Activated naive CD8-positive, alpha-beta T cell treated with anti-CD3 and anti-CD28 coated beads, Interleukin-2, amount 50 U/mL, for 24 hours (primary cell): ENCODE results near the gene CCDC88C.
"Not testable (repeated sequence)": the region's sequence is repeated elsewhere in the genome, so short reads cannot be mapped to it uniquely, and the experiment has no call there.

Experiments
- ATAC-seq: fragments of 150-1000 bp; cut with Tn5 transposase; one replicate; pipeline ENCODE4 v1.10.0; 2021
- DNase-seq: peaks from one replicate; pipeline ENCODE4 v3.0.0; 2021
- H3K27ac Mint-ChIP-seq: one replicate; pipeline ENCODE4 v1.8.0; 2021; ENCODE audit warnings: mild to moderate bottlenecking, mixed read lengths
- H3K27me3 Mint-ChIP-seq: one replicate; pipeline ENCODE4 v1.8.0; 2021; ENCODE audit warnings: mixed read lengths
- H3K36me3 Mint-ChIP-seq: one replicate; pipeline ENCODE4 v1.8.0; 2021; ENCODE audit warnings: low read depth, mixed read lengths
- H3K4me1 Mint-ChIP-seq: one replicate; pipeline ENCODE4 v1.8.0; 2021; ENCODE audit warnings: mixed read lengths
- H3K4me3 Mint-ChIP-seq: one replicate; pipeline ENCODE4 v1.8.0; 2021; ENCODE audit warnings: mild to moderate bottlenecking, moderate library complexity, mixed read lengths
- H3K9me3 Mint-ChIP-seq: one replicate; pipeline ENCODE4 v1.8.0; 2021; ENCODE audit warnings: mixed read lengths

The CCDC88C gene

DNA sequence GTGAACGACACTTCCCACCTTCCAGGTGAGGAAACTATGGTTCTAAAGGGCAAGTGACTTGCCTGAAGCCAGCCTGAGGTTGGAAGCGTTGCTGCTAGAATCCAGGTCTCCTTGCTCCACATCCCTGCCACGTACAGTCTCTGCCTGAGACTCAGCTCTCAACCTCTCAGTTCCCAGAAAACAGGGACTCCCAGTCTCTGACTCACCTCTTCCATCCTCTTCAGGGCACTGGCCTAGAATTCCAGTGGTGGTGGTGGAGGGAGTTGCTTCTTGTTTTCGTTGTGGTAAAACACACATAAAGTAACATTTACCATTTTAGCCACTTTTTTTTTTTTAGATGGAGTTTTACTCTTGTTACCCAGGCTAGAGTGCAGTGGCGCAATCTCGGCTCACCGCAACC, 180.4 kb downstream of the CCDC88C start:
- Mint-ChIP-seq H3K4me3 (no peak overlapping the region), H3K4me1 (peaks cover 63% of the 10 kb centered on the region), H3K36me3 (peaks cover 18% of the 10 kb centered on the region), H3K27ac (no peak overlapping the region), H3K27me3 (no peaks in the 10 kb centered on the region), H3K9me3 (no peaks in the 10 kb centered on the region)
- ATAC-seq (no peak), DNase-seq (no peak)

GRCh38 chr14:91235841-91236240, 181.8 kb downstream of the CCDC88C start:
- Mint-ChIP-seq H3K36me3 (peaks cover 27% of the 10 kb centered on the region), H3K27ac (no peak overlapping the region), H3K27me3 (no peaks in the 10 kb centered on the region), H3K9me3 (peaks cover 5% of the 10 kb centered on the region), H3K4me1 (peaks cover 63% of the 10 kb centered on the region), H3K4me3 (no peak overlapping the region)
- DNase-seq (no peak), ATAC-seq (no peak)

DNA sequence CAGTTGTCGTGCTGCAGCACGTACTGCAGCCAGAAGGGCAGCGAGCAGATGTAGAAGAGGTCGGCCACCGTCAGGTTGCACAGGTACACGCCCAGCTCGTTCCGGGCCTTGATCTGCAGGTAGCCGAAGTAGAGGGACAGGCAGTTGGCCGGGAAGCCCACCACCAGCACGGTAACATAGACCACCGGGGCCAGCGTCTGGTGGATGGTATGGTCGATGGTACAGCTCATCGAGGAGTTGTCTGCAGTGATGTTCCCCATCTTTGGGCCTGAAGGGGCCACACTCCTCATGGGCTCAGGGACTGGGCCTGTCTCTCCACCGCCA, 182.9 kb downstream of the CCDC88C start:
- Mint-ChIP-seq H3K27ac (peak overlapping the region; percentile 39), H3K27me3 (peaks cover 2% of the 10 kb centered on the region), H3K9me3 (peaks cover 9% of the 10 kb centered on the region), H3K36me3 (peaks cover 35% of the 10 kb centered on the region), H3K4me1 (peaks cover 63% of the 10 kb centered on the region), H3K4me3 (no peak overlapping the region)
- ATAC-seq (no peak), DNase-seq (no peak)

DNA sequence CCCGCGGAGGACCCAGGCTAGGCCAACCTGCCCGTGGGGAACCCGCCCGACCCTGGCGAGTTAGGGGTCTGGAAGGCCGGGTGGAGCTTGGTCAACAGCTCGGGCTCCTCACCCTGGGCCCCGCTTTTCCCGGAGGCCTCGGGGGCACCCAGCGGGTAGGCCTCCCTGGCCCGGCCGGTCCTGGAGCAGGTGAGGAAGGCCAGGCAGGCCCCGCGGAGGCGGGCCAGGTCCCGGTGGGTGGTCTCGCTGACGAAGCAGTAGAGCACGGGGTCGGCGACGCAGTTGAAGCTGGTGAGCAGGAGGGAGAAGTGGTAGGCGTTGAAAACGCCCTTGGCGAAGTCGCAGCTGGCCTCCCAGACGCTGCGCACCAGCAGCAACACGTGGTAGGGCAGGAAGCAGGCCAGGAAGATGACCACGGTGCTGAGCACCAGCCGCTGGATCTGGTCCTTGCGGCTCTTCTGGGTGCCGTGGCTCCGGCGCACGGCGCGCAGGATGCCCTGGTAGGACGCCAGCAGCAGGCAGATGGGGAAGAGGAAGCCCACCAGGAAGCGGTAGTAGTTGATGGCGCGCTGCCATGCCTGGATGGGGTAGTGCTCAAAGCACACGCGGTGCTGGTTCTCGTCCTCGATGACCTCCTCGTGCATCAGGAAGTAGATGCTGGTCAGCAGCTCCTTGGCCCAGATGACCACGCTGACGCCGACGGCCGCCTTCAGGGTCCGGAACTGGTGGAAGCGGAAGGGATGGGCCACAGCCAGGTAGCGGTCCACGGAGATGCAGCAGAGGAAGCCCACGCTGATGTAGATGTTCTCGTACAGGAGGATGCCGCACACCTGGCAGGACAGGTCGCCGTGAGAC, 183.5 kb downstream of the CCDC88C start:
- ATAC-seq: no peak
- Mint-ChIP-seq H3K4me1 (peaks cover 63% of the 10 kb centered on the region), H3K27me3 (peaks cover 3% of the 10 kb centered on the region), H3K36me3 (peaks cover 37% of the 10 kb centered on the region), H3K9me3 (peaks cover 9% of the 10 kb centered on the region), H3K4me3 (no peak overlapping the region), H3K27ac (peak overlapping the region; percentile 39)
- DNase-seq: no peak

DNA sequence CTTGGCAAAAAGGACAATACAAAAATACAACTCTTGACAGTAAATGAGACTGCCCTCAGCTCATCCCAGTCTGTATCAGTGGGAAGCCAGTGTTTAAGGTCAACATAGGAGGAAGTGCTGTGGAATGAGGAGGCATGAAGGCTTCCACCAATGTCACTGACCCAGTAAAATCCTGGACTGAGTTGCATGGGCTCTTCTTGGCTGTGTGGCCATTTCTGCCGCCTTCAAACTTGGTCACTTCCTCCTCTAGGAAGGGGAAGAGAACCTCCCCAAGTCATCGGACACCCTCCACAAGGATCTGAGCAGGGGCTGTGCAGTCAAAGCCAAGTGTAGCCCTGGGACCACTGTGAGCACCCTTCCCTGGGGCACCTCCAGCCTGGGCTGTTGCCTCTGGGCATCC, 185.0 kb downstream of the CCDC88C start:
- ATAC-seq (no peak), DNase-seq (no peak)
- peaks cover 9% of the 10 kb centered on the region for H3K9me3 Mint-ChIP-seq
- no peak overlapping the region for H3K27ac Mint-ChIP-seq
- peaks cover 3% of the 10 kb centered on the region for H3K27me3 Mint-ChIP-seq
- peaks cover 63% of the 10 kb centered on the region for H3K4me1 Mint-ChIP-seq
- H3K4me3 Mint-ChIP-seq: no peak overlapping the region
- H3K36me3 Mint-ChIP-seq: peaks cover 35% of the 10 kb centered on the region

DNA sequence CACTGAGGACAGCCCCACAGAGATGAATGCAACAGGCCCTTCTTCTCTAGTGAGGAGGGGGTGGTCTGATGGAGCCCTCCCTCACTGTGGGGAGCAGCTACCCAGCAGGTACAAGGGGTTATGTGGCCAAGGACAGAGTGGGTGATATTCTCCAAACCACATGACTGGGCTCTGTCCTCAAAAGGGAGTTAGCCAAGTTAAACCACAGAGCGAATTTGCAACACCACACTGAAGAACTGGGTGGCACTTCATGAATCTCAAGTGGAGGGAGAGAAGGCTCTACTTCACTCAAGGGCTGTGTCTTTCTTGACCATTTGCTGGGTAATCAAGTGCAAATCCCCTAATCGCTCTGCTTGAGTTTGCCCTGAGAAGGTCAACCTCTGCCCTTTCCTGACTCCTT, 185.6 kb downstream of the CCDC88C start:
- peaks cover 37% of the 10 kb centered on the region for H3K36me3 Mint-ChIP-seq
- H3K4me3 Mint-ChIP-seq: no peak overlapping the region
- ATAC-seq (no peak), DNase-seq (no peak)
- H3K4me1 Mint-ChIP-seq: peaks cover 63% of the 10 kb centered on the region
- H3K9me3 Mint-ChIP-seq: peaks cover 9% of the 10 kb centered on the region
- peak overlapping the region; percentile 11 for H3K27ac Mint-ChIP-seq
- H3K27me3 Mint-ChIP-seq: peaks cover 5% of the 10 kb centered on the region

GRCh38 chr14:91231446-91231845, 186.2 kb downstream of the CCDC88C start:
- Mint-ChIP-seq H3K36me3 (peaks cover 38% of the 10 kb centered on the region), H3K4me1 (peaks cover 68% of the 10 kb centered on the region), H3K27me3 (peaks cover 5% of the 10 kb centered on the region), H3K27ac (peak overlapping the region; percentile 99), H3K9me3 (peaks cover 9% of the 10 kb centered on the region), H3K4me3 (peak overlapping the region; percentile 81)
- ATAC-seq (no peak), DNase-seq (no peak)

DNA sequence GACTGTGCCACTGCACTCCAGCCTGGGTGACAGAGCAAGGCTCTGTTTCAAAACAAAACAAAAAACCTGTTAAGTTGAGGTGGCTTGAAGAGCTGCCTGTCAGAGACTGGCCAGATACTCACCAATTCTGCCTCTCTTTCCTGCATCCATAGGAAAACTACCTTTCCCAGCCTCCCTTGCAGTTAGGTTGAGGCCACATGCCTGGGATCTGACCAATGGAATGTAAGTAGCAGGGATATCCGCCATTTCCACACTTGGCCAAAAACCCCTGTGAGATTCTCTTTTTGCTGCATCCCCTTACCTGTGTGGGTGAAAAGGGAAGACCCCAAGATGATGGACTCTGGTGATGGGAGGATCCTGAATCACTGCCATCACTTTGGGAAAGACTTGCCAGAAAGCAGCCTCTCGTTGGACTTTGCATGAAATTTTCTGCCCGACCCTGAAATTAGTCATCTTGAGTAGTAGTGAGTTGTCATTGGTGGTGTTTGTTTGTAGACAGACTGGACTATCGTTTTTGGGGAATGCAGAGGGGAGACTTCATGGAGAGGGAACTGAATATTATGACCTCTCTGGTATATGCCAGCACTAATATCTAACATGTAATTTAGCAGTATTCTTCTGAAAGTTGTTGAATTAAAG, 187.1 kb downstream of the CCDC88C start:
- peaks cover 41% of the 10 kb centered on the region for H3K36me3 Mint-ChIP-seq
- H3K4me3 Mint-ChIP-seq: peak overlapping the region; percentile 81
- H3K9me3 Mint-ChIP-seq: peaks cover 9% of the 10 kb centered on the region
- peaks cover 77% of the 10 kb centered on the region for H3K4me1 Mint-ChIP-seq
- ATAC-seq: no peak
- H3K27ac Mint-ChIP-seq: peak overlapping the region; percentile 99
- DNase-seq: no peak
- H3K27me3 Mint-ChIP-seq: peaks cover 5% of the 10 kb centered on the region

GRCh38 chr14:91229743-91230200, 187.8 kb downstream of the CCDC88C start:
- peak; percentile 69 for DNase-seq
- Mint-ChIP-seq H3K27ac (peak overlapping the region; percentile 99), H3K4me1 (peaks cover 85% of the 10 kb centered on the region), H3K36me3 (peaks cover 45% of the 10 kb centered on the region), H3K9me3 (peaks cover 9% of the 10 kb centered on the region), H3K27me3 (peaks cover 5% of the 10 kb centered on the region), H3K4me3 (peak overlapping the region; percentile 81)
- peak; percentile 11 for ATAC-seq

DNA sequence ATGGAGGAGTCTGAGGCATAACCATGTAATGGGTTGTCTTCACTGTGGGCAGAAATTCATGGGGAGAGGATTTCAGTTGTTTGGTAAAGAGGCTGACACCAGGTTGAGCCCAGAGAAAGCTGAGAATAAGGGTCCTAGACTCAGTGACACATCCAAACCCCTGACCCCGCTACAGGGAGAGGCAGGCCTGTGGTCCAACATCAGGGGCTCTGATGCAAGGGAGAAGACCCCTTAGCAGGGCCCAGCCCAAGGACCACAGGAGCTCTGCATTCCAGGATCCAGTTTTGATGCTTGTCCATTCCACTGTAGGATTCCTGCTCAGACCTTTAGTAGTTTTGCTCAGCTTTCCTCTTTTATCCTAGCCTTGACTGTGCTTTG, 188.6 kb downstream of the CCDC88C start:
- H3K4me3 Mint-ChIP-seq: peak overlapping the region; percentile 81
- peaks cover 90% of the 10 kb centered on the region for H3K4me1 Mint-ChIP-seq
- ATAC-seq (no peak), DNase-seq (no peak)
- H3K27me3 Mint-ChIP-seq: peaks cover 5% of the 10 kb centered on the region
- peaks cover 9% of the 10 kb centered on the region for H3K9me3 Mint-ChIP-seq
- peak overlapping the region; percentile 99 for H3K27ac Mint-ChIP-seq
- H3K36me3 Mint-ChIP-seq: peaks cover 47% of the 10 kb centered on the region

DNA sequence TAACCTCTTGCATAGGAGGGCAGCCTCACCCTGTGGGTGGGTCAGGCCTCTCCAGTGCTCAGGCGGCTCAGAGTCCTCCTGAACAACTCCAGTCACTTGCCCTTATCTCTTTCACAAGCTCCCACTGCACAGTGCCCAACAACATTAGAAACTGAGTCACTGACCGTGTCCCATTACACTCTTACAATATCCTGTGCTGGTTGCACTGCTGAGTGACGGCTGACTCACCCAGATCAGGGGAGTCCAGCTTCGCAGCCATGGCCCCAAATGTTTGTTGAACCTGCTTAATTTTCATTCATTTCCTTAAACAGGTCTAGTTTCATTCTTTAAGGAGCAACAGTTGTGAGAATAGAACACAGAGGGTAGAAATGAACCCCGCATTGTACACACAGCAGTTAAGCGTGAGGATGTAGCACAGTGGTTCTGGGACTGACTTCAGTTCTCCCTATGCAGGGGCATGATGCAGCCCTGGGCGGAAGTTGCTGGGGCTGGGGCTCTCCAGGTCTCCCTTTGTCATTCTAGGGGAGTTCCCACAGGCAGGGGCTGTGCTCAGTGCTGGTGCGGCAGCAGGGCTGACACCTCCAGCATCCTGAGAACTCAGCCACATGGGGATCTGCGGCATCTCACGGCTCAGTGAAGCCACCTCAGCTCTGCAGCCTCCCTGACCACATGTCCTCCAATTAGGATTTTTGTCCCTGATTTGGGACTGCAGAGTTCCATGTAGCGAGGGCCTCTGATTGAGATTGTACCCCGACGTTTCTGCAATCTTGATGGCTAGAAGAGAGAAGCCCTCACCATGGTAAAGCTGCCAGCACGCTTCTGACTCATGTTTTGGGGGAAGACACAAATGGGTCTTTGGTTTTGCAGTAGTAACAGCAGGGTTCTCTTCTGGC, 189.3 kb downstream of the CCDC88C start:
- Mint-ChIP-seq H3K27ac (peak overlapping the region; percentile 99), H3K4me1 (peaks cover 95% of the 10 kb centered on the region), H3K36me3 (peaks cover 54% of the 10 kb centered on the region), H3K27me3 (peaks cover 5% of the 10 kb centered on the region), H3K9me3 (peaks cover 12% of the 10 kb centered on the region), H3K4me3 (peak overlapping the region; percentile 81)
- DNase-seq: peak; percentile 85
- peak; percentile 90 for ATAC-seq

DNA sequence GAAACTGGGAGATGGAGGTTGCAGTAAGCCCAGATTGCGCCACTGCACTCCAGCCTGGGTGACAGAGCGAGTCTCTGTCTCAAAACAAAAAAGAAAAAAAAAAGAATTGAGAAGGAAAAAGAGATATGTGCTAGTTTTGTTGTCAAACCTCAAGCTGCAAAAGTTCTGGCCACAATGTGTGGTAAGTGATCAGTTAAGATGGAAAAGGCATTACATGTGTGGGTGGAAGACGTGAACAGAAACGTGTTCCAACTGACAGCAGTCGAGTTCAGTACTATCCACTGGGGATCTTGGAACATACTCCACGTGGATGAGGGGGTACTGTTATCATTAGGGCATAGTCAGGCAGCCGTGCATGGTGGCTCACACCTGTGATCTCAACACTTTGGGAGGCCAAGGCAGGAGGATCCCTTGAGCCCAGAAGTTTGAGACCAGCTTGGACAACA, 190.4 kb downstream of the CCDC88C start:
- Mint-ChIP-seq H3K9me3 (peaks cover 19% of the 10 kb centered on the region), H3K36me3 (peaks cover 61% of the 10 kb centered on the region), H3K27ac (peak overlapping the region; percentile 99), H3K4me1 (peaks cover 100% of the 10 kb centered on the region), H3K27me3 (peaks cover 5% of the 10 kb centered on the region), H3K4me3 (peak overlapping the region; percentile 81)
- DNase-seq (peak; percentile 34), ATAC-seq (peak; percentile 0)

GRCh38 chr14:91226360-91226759, 191.3 kb downstream of the CCDC88C start:
- not testable (repeated sequence) for H3K27me3 Mint-ChIP-seq, DNase-seq, ATAC-seq
- H3K36me3 Mint-ChIP-seq: peaks cover 59% of the 10 kb centered on the region
- H3K4me1 Mint-ChIP-seq: peaks cover 99% of the 10 kb centered on the region
- peaks cover 26% of the 10 kb centered on the region for H3K9me3 Mint-ChIP-seq
- peak overlapping the region; percentile 81 for H3K4me3 Mint-ChIP-seq
- peak overlapping the region; percentile 99 for H3K27ac Mint-ChIP-seq

DNA sequence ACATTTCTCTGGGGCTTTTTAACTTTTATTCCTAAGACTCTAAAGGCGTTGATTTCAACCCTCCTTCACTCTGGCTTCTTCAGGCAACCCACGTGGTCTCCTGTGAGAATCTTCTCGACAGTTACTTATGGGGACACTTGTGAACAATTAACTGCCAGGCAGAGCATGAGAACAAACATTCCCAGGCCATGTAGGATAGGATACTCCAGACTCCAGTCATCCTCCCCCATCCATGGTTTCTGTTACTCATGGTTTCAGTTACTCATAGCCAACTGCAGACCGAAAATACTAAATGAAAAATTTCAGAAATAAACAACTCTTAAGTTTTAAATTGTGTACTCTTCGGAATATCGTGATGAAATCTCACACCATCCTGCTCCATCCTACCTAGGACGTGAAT, 192.6 kb downstream of the CCDC88C start:
- peaks cover 53% of the 10 kb centered on the region for H3K36me3 Mint-ChIP-seq
- peaks cover 5% of the 10 kb centered on the region for H3K27me3 Mint-ChIP-seq
- H3K4me3 Mint-ChIP-seq: peak overlapping the region; percentile 34
- peaks cover 93% of the 10 kb centered on the region for H3K4me1 Mint-ChIP-seq
- H3K27ac Mint-ChIP-seq: peak overlapping the region; percentile 99
- H3K9me3 Mint-ChIP-seq: peaks cover 22% of the 10 kb centered on the region
- DNase-seq (no peak), ATAC-seq (no peak)
